NCI-H460 (cell line): ENCODE data around the gene HAPLN1. TPM values are rescaled to one million over a fixed set of nuclear protein-coding genes. Genes with fewer than 3 reads are reported as not detected.

Source experiments
- DNase-seq: peaks from one replicate; pipeline ENCODE4 v3.0.0-alpha.2; 2016; ENCODE audit warnings: low read depth; ENCODE audit errors: extremely low read depth
- total RNA-seq: library from RNA; depleted of rRNA; stranded (reverse); fragments of >200 nt; shearing (Covaris generic); gene quantifications from 2 replicates; pipeline ENCODE4 v1.2.3, GENCODE V29; 2014

The HAPLN1 gene
- total RNA-seq, 1 experiment from 2014 or later: not detected

- DNase-seq: no peak
Measured at GRCh38 chr5:83718936-83719495, 1.6 kb downstream of the HAPLN1 start.

- peak; percentile 65 for DNase-seq
Measured at GRCh38 chr5:83718195-83718825, 2.3 kb downstream of the HAPLN1 start.

- no peak for DNase-seq
Measured at GRCh38 chr5:83715236-83716065, 5.2 kb downstream of the HAPLN1 start.

- no peak for DNase-seq
Measured at GRCh38 chr5:83714810-83715209, 5.8 kb downstream of the HAPLN1 start.

- peak; percentile 62 for DNase-seq
Measured at GRCh38 chr5:83711982-83712601, 8.6 kb downstream of the HAPLN1 start.

GRCh38 chr5:83709973-83710372, 10.7 kb downstream of the HAPLN1 start:
- no peak for DNase-seq

- no peak for DNase-seq
Measured at GRCh38 chr5:83708170-83708569, 12.5 kb downstream of the HAPLN1 start.

GRCh38 chr5:83703059-83703458, 17.6 kb downstream of the HAPLN1 start:
- DNase-seq: no peak

- DNase-seq: no peak
Measured at GRCh38 chr5:83701886-83702285, 18.8 kb downstream of the HAPLN1 start.

- DNase-seq: no peak
Measured at GRCh38 chr5:83689881-83690280, 30.8 kb downstream of the HAPLN1 start.

GRCh38 chr5:83688281-83688680, 32.4 kb downstream of the HAPLN1 start:
- DNase-seq: no peak

- DNase-seq: no peak
Measured at GRCh38 chr5:83687124-83687619, 33.5 kb downstream of the HAPLN1 start.

GRCh38 chr5:83686251-83686650, 34.4 kb downstream of the HAPLN1 start:
- DNase-seq: no peak

GRCh38 chr5:83683836-83684235, 36.8 kb downstream of the HAPLN1 start:
- DNase-seq: no peak

- DNase-seq: no peak
Measured at GRCh38 chr5:83672646-83673045, 48.0 kb downstream of the HAPLN1 start.

GRCh38 chr5:83672158-83672557, 48.5 kb downstream of the HAPLN1 start:
- no peak for DNase-seq

- DNase-seq: no peak
Measured at GRCh38 chr5:83665631-83666030, 55.0 kb downstream of the HAPLN1 start.

- DNase-seq: no peak
Measured at GRCh38 chr5:83662558-83662957, 58.1 kb downstream of the HAPLN1 start.

GRCh38 chr5:83657807-83658525, 62.7 kb downstream of the HAPLN1 start:
- no peak for DNase-seq

GRCh38 chr5:83654427-83654994, 66.1 kb downstream of the HAPLN1 start:
- no peak for DNase-seq
